NCI-H460 (cell line): Measurements from ENCODE around the gene ZNF699. TPM values are rescaled to one million over a fixed set of nuclear protein-coding genes. Genes with fewer than 3 reads are reported as not detected.
"Not testable (repeated sequence)": the region's sequence is repeated elsewhere in the genome, so short reads cannot be mapped to it uniquely, and the experiment has no call there.

Experiments used
- DNase-seq: peaks from one replicate; pipeline ENCODE4 v3.0.0-alpha.2; 2016; ENCODE audit warnings: low read depth; ENCODE audit errors: extremely low read depth
- total RNA-seq: library from RNA; depleted of rRNA; stranded (reverse); fragments of >200 nt; shearing (Covaris generic); gene quantifications from 2 replicates; pipeline ENCODE4 v1.2.3, GENCODE V29; 2014; rRNA removed

Gene ZNF699
- total RNA-seq, 1 experiment from 2014 or later: 6.9 TPM

GRCh38 chr19:9289231-9289884, 20.3 kb downstream of the ZNF699 start:
- DNase-seq: no peak

GRCh38 chr19:9283485-9283884, 26.2 kb downstream of the ZNF699 start:
- not testable (repeated sequence) for DNase-seq

GRCh38 chr19:9251236-9251635, 58.4 kb downstream of the ZNF699 start:
- DNase-seq: no peak

GRCh38 chr19:9250630-9251029, 59.0 kb downstream of the ZNF699 start, which contains the start of gene OR7E24:
Gene OR7E24 (plus strand): TSS chr19:9250930. CDS start chr19:9251044, 114 bp downstream.
- DNase-seq: no peak

Other genes starting within 250 kb of the ZNF699 start
- not detected in 2 replicates for gene OR1M1, start 222.8 kb downstream of the ZNF699 start, total RNA-seq
- not detected in 2 replicates for gene OR7G2, start 202.4 kb downstream of the ZNF699 start, total RNA-seq
- gene OR7G1, start 194.1 kb downstream of the ZNF699 start, total RNA-seq: not detected in 2 replicates
- not detected in 2 replicates for gene OR7G3, start 182.9 kb downstream of the ZNF699 start, total RNA-seq
- 18.8 and 21.6 TPM in 2 replicates for gene ZNF317, start 169.4 kb downstream of the ZNF699 start, total RNA-seq
- 0.05 TPM in 1 of 2 replicates, not detected in the other for gene OR7D2, start 130.9 kb downstream of the ZNF699 start, total RNA-seq
- not detected in 2 replicates for gene OR7D4, start 90.2 kb downstream of the ZNF699 start, total RNA-seq
- gene OR7E24, start 58.9 kb downstream of the ZNF699 start, total RNA-seq: not detected in 2 replicates
- 18.6 and 23.7 TPM in 2 replicates for gene ZNF559, start 14.3 kb upstream of the ZNF699 start, total RNA-seq
- 3.7 and 5.7 TPM in 2 replicates for gene ZNF177, start 53.2 kb upstream of the ZNF699 start, total RNA-seq
- 8.1 and 9.1 TPM in 2 replicates for gene ZNF266, start 125.7 kb upstream of the ZNF699 start, total RNA-seq
- gene ZNF560, start 188.8 kb upstream of the ZNF699 start, total RNA-seq: not detected in 2 replicates
- gene ZNF426, start 228.8 kb upstream of the ZNF699 start, total RNA-seq: 13.2 and 16.3 TPM in 2 replicates